Esophagus squamous epithelium (tissue), 5 donors: Measurements from ENCODE around the gene SNIP1. TPM values are rescaled to one million over a fixed set of nuclear protein-coding genes. Genes with fewer than 3 reads are reported as not detected.

ENCODE experiments used
- DNase-seq: peaks from one replicate; lab custom pipeline; 2025; lab: John Stamatoyannopoulos, UW
- H3K27ac ChIP-seq, 4 donors: fragments of 200-600 bp; sonication (generic); one replicate each; pipeline ENCODE4 v1.5.1; 2016 to 2019; ENCODE audit warnings: mild to moderate bottlenecking in 1 of 4
- H3K27me3 ChIP-seq, 4 donors: fragments of 200-600 bp; sonication (generic); 1 replicate in 3 of 4; 2 replicates in 1 of 4; pipeline versions ENCODE4 v1.5.1 to v1.6.0; 2017 to 2021; ENCODE audit warnings: antibody characterized with exemption in 1 of 4
- H3K36me3 ChIP-seq, 3 donors: fragments of 200-600 bp; sonication (generic); one replicate each; pipeline ENCODE4 v1.5.1; 2016 to 2019
- H3K4me1 ChIP-seq, 3 donors: fragments of 200-600 bp; sonication (generic); one replicate each; pipeline ENCODE4 v1.5.1; 2017 to 2019
- H3K4me3 ChIP-seq, 4 donors: fragments of 200-600 bp; sonication (generic); 1 replicate in 3 of 4; 2 replicates in 1 of 4; pipeline ENCODE4 v1.5.1; 2016 to 2019; ENCODE audit warnings: mild to moderate bottlenecking in 2 of 4, moderate library complexity in 1 of 4
- H3K9me3 ChIP-seq, 3 donors: fragments of 200-600 bp; sonication (generic); one replicate each; pipeline ENCODE4 v1.5.1; 2016 to 2019
- CTCF ChIP-seq, 6 experiments: fragments of 450-650 bp in 4 of 6; fragments of 200-600 bp in 2 of 6; sonication (generic) in 2 of 6; IDR thresholded peaks; one replicate each; pipeline ENCODE4 v1.5.1; 2016 to 2019; ENCODE audit warnings: antibody characterized with exemption in 6 of 6, mild to moderate bottlenecking in 4 of 6, moderate library complexity in 4 of 6
- POLR2A ChIP-seq, 4 donors: fragments of 450-650 bp; IDR thresholded peaks; one replicate each; pipeline ENCODE4 v1.6.1; 2017; ENCODE audit warnings: antibody characterized with exemption in 4 of 4, mild to moderate bottlenecking in 4 of 4, moderate library complexity in 3 of 4
- WGBS, 2 donors: methylation state at CpG; one replicate each; pipeline ENCODE4 v1.1.5; 2018; 5-methylcytosine and 5-hydroxymethylcytosine counted together
- intact Hi-C: fragments of 100-400 bp; cut with DNase I; formaldehyde crosslinking; loops from one replicate; pipeline ENCODE4 v1.15.0; 2022
- total RNA-seq, 4 donors: library from RNA; depleted of rRNA; stranded (reverse); fragments of >200 nt; gene quantifications; one replicate each; pipeline ENCODE4 v1.1.0, GENCODE V29; 2016
- donor health status: DM: yes; HTN: yes; CAD: no.

Gene SNIP1
- total RNA-seq, 4 donors from 2014 or later = 10.5 to 21.1 (median 13.1) TPM

DNA sequence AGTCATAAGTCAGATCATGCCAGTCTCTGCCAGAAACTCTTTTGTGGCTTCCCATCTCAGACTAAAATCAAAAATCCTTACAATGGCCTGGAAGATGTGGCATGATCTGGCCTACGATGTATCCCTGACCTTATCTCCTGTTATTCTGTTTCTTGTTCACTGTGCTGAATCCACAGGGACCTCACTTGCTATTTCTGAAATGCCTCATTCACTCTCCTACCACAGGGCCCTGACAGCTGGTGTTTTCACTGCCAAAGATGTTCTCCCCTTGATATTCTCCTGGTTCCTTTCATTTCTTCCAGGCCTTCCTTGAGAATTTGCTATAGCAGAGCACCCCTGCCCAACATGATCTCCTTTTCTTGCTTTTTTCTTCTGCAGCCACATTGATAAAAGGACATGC, 4.3 kb upstream of the SNIP1 start:
- intact Hi-C loops = loop anchor here (10.0 kb wide), 1 partner anchor 126 kb away; no protein-coding TSS in a partner anchor
- Histone ChIP-seq H3K4me3 (no peak overlapping the region), H3K4me1 (peaks cover 0 to 26% (median 7%) of the 10 kb centered on the region in 3 donors), H3K36me3 (peaks cover 0 to 17% (median 0%) of the 10 kb centered on the region in 3 donors), H3K27me3 (no peaks in the 10 kb centered on the region), H3K9me3 (no peaks in the 10 kb centered on the region), H3K27ac (no peak overlapping the region)
- WGBS, 2 donors = 74 to 92% methylated on average over 1 of the region's 1 CpG
- no peak for DNase-seq
- TF ChIP-seq CTCF (IDR thresholded peaks at IDR 0.05) (no peak), POLR2A (IDR thresholded peaks at IDR 0.05) (no peak)

DNA sequence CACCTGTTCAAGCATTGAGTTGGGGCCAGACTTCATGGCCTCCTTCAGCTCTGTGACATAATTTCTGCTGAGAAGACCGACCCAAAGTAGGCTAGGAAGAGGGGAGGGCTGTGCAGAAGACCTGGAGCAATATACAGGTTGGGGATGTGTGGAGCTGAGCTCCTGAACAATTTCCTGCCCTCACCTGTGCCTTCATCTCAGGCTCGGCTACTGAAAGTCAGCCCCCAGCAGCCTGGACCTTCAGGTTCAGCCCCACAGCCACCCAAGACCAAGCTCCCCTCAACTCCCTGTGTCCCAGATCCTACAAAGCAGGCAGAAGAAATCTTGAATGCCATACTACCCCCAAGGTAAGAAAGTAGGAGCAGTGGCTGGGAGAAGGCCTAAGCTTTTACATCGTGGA, 3.3 kb upstream of the SNIP1 start:
- Histone ChIP-seq H3K27ac (peak overlapping the region in 2 of 4 donors; percentile 50 to 65), H3K9me3 (no peaks in the 10 kb centered on the region), H3K36me3 (peaks cover 0 to 16% (median 0%) of the 10 kb centered on the region in 3 donors), H3K4me1 (peaks cover 7 to 36% (median 17%) of the 10 kb centered on the region in 3 donors), H3K27me3 (no peaks in the 10 kb centered on the region), H3K4me3 (peak overlapping the region in 3 of 4 donors; percentile 31 to 61 (median 32))
- intact Hi-C loops = loop anchor here (10.0 kb wide), 1 partner anchor 127 kb away; no protein-coding TSS in a partner anchor
- WGBS, 2 donors = 86% methylated on average over 1 of the region's 3 CpGs
- DNase-seq = no peak
- TF ChIP-seq POLR2A (IDR thresholded peaks at IDR 0.05) = no peak
- no peak for TF ChIP-seq CTCF (IDR thresholded peaks at IDR 0.05)

DNA sequence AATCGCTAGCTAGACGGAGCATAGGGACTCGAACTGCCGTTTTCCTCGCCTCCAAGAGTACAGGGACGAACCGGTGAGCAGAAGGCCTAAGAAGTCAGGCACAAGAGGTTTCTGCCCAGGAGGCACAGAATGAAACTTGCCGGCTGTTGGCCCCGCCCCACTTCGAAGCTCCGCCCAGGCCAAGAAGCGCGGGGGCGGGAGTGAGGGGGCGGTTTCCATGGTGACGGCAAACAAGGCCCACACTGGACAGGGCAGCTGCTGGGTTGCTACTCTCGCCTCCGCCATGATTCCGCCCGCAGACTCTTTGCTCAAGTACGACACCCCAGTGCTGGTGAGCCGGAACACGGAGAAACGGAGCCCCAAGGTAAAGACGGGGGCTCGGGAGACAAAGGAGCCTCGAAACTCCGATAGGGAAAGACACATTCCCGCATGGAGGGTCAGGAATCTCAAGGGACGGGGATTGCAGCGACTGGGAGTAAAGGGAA, 2.7 kb upstream of the SNIP1 start, which contains the start of gene DNALI1:
Gene DNALI1 (plus strand): TSS at position 229 of the 485 bp plus-strand sequence. CDS start 55 bp downstream, at position 284.
- WGBS, 2 donors = 11 to 36% methylated on average over 14 to 18 of the region's 31 CpGs

GRCh38 chr1:37553598-37553926, 531 bp downstream of the SNIP1 start:
- no peak for DNase-seq
- 3 to 5% methylated on average over 10 of the region's 11 CpGs for WGBS, 2 donors
- TF ChIP-seq POLR2A (IDR thresholded peaks at IDR 0.05) (no peak), CTCF (IDR thresholded peaks at IDR 0.05) (no peak)
- Histone ChIP-seq H3K9me3 (no peaks in the 10 kb centered on the region), H3K27ac (peak overlapping the region; percentile 87 to 94 (median 91)), H3K4me1 (peaks cover 7 to 54% (median 23%) of the 10 kb centered on the region in 3 donors), H3K4me3 (peak overlapping the region; percentile 88 to 95 (median 90)), H3K36me3 (peaks cover 0 to 42% (median 7%) of the 10 kb centered on the region in 3 donors), H3K27me3 (no peaks in the 10 kb centered on the region)
- intact Hi-C loops = loop anchor here (10.0 kb wide), 1 partner anchor 131 kb away; no protein-coding TSS in a partner anchor

More for the DNA sequence above, 2.7 kb upstream of the SNIP1 start, which contains the start of gene DNALI1:
- Histone ChIP-seq H3K4me3 (peak within 1 kb of the TSS in 3 of 4 donors; percentile 31 to 61 (median 32)), H3K4me1 (peaks cover 7 to 43% (median 20%) of the 10 kb centered on the region in 3 donors), H3K9me3 (no peaks in the 10 kb centered on the region), H3K36me3 (peaks cover 0 to 16% (median 0%) of the 10 kb centered on the region in 3 donors), H3K27ac (peak within 1 kb of the TSS in 3 of 4 donors; percentile 33 to 65 (median 50)), H3K27me3 (no peaks in the 10 kb centered on the region)
- TF ChIP-seq CTCF (IDR thresholded peaks at IDR 0.05) (no peak), POLR2A (IDR thresholded peaks at IDR 0.05) (no peak)
- intact Hi-C loops = loop anchor here (10.0 kb wide), 1 partner anchor 128 kb away; no protein-coding TSS in a partner anchor
- DNase-seq = no peak

DNA sequence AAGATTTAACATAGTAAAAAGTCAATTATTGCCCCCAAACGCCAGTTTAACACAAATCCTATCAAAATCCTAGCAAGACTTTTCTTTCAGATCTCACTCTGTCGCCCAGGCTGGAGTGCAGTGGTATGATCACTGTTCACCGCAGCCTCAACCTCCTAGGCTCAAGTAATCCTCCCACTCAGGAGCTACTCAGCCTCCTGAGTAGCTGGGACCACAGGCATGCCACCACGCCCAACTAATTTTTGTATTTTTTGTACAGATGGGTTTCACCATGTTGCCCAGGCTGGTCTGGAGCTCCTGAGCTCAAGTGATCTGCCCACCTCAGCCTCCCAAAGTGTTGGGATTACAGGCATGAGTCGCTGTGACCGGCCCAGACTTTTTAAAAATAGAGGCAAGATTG, 4.8 kb downstream of the SNIP1 start:
- Histone ChIP-seq H3K27ac (no peak overlapping the region), H3K36me3 (peaks cover 20 to 85% (median 21%) of the 10 kb centered on the region in 3 donors), H3K4me1 (peaks cover 7 to 31% (median 16%) of the 10 kb centered on the region in 3 donors), H3K27me3 (no peaks in the 10 kb centered on the region), H3K4me3 (no peak overlapping the region), H3K9me3 (no peaks in the 10 kb centered on the region)
- no peak for TF ChIP-seq POLR2A (IDR thresholded peaks at IDR 0.05)
- TF ChIP-seq CTCF (IDR thresholded peaks at IDR 0.05) = no peak
- DNase-seq = no peak
- intact Hi-C loops = no loop called here
- 84 to 93% methylated on average over 4 to 5 of the region's 6 CpGs for WGBS, 2 donors
